ENCODE measurements around the gene RNF38.
"Not testable (repeated sequence)": the region's sequence is repeated elsewhere in the genome, so short reads cannot be mapped to it uniquely, and the experiment has no call there.

Gene RNF38

GRCh38 chr9:36336131-36336907 is 63.8 kb downstream of the RNF38 start:
- no peak for DNase-seq (ENCODE audit: low read depth in 2 of 2)

GRCh38 chr9:36332006-36332405 is 68.1 kb downstream of the RNF38 start:
- no peak for DNase-seq (ENCODE audit: low read depth in 2 of 2)

GRCh38 chr9:36328798-36329411 is 71.2 kb downstream of the RNF38 start:
- peak in 1 of 2 donors; percentile 18 for DNase-seq (ENCODE audit: low read depth in 2 of 2)

- no peak for DNase-seq (ENCODE audit: low read depth in 2 of 2)
Observed at GRCh38 chr9:36325081-36325828, 74.8 kb downstream of the RNF38 start.

GRCh38 chr9:36323926-36324325 is 76.1 kb downstream of the RNF38 start:
- no peak for DNase-seq (ENCODE audit: low read depth in 2 of 2)

- no peak for DNase-seq (ENCODE audit: low read depth in 2 of 2)
Observed at GRCh38 chr9:36322462-36322861, 77.6 kb downstream of the RNF38 start.

GRCh38 chr9:36321903-36322302 is 78.2 kb downstream of the RNF38 start:
- not testable (repeated sequence) for DNase-seq (ENCODE audit: low read depth in 2 of 2)

GRCh38 chr9:36320466-36320865 is 79.6 kb downstream of the RNF38 start:
- DNase-seq (ENCODE audit: low read depth in 2 of 2): no peak

- no peak for DNase-seq (ENCODE audit: low read depth in 2 of 2)
Observed at GRCh38 chr9:36319806-36320205, 80.3 kb downstream of the RNF38 start.

GRCh38 chr9:36319183-36319582 is 80.9 kb downstream of the RNF38 start:
- DNase-seq (ENCODE audit: low read depth in 2 of 2): no peak

- no peak for DNase-seq (ENCODE audit: low read depth in 2 of 2)
Observed at GRCh38 chr9:36318212-36318802, 81.8 kb downstream of the RNF38 start.

GRCh38 chr9:36317766-36318165 is 82.3 kb downstream of the RNF38 start:
- no peak for DNase-seq (ENCODE audit: low read depth in 2 of 2)

- DNase-seq (ENCODE audit: low read depth in 2 of 2): no peak
Observed at GRCh38 chr9:36316611-36317317, 83.3 kb downstream of the RNF38 start.

GRCh38 chr9:36316049-36316448 is 84.0 kb downstream of the RNF38 start:
- DNase-seq (ENCODE audit: low read depth in 2 of 2): no peak

GRCh38 chr9:36315283-36315682 is 84.8 kb downstream of the RNF38 start:
- DNase-seq (ENCODE audit: low read depth in 2 of 2): no peak

- no peak for DNase-seq (ENCODE audit: low read depth in 2 of 2)
Observed at GRCh38 chr9:36314740-36315139, 85.3 kb downstream of the RNF38 start.

GRCh38 chr9:36306471-36307306 is 93.4 kb downstream of the RNF38 start:
- DNase-seq (ENCODE audit: low read depth in 2 of 2): no peak

- not testable (repeated sequence) for DNase-seq (ENCODE audit: low read depth in 2 of 2)
Observed at GRCh38 chr9:36304366-36304765, 95.7 kb downstream of the RNF38 start.

- no peak for DNase-seq (ENCODE audit: low read depth in 2 of 2)
Observed at GRCh38 chr9:36301227-36301626, 98.8 kb downstream of the RNF38 start.

- DNase-seq (ENCODE audit: low read depth in 2 of 2): no peak
Observed at GRCh38 chr9:36298566-36298965, 101.5 kb downstream of the RNF38 start.

- DNase-seq (ENCODE audit: low read depth in 2 of 2): no peak
Observed at GRCh38 chr9:36297798-36298197, 102.3 kb downstream of the RNF38 start.
